ENCODE results near the gene PITX1.
"Not testable (repeated sequence)": the region's sequence is repeated elsewhere in the genome, so short reads cannot be mapped to it uniquely, and the experiment has no call there.

PITX1 gene

GRCh38 chr5:135033901-135034235, at the start of gene PITX1:
Gene PITX1 (minus strand): TSS chr5:135034228. CDS start chr5:135033881, 347 bp downstream.
- no peak for DNase-seq

DNA sequence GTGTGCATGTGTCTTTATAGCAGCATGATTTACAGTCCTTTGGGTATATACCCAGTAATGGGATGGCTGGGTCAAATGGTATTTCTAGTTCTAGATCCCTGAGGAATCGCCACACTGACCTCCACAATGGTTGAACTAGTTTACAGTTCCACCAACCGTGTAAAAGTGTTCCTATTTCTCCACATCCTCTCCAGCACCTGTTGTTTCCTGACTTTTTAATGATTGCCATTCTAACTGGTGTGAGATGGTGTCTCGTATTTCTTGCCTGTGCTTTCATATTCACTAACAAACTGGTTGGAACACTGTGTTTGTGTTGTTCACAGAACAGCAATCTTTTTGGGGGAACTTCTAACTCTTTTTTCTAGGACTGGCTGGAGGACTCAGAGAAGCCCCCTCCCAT, 49.3 kb upstream of the PITX1 start:
- DNase-seq: not testable (repeated sequence)

GRCh38 chr5:135081240-135081639, 47.2 kb upstream of the PITX1 start:
- no peak for DNase-seq

GRCh38 chr5:135079760-135080159, 45.7 kb upstream of the PITX1 start:
- DNase-seq: no peak

DNA sequence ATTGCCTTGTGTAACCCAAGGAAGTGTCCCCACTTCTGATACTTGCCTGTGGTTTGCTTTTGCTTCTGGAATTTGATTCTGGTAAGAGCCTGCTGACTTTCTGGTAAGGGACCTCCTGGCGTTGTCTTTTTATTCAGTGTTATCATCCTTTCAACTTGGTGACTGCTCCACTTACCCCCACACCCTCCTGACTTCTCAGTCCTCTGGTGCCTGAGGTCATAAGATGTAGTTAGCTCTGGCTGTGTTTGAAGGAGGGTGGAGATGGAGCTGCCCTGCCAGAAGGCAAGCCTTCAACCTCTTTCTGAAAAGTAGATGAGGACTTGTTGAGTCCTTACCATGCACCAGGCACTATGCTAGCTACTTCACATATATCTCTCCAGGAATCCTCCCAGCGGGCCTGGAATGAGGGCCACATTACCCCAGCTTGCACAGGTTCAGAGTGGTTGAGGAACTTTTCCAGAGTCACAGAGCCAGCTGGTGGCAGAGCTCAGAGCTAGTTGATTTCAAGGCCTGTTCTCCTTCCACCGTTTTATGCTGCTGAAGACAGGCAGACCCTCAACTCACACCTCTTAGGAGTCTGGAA, 45.2 kb upstream of the PITX1 start:
- no peak for DNase-seq

- no peak for DNase-seq
Measured at GRCh38 chr5:135076801-135077200, 42.8 kb upstream of the PITX1 start.

- DNase-seq: no peak
Measured at GRCh38 chr5:135076051-135076491, 42.0 kb upstream of the PITX1 start.

- DNase-seq: no peak
Measured at GRCh38 chr5:135075621-135076020, 41.6 kb upstream of the PITX1 start.

DNA sequence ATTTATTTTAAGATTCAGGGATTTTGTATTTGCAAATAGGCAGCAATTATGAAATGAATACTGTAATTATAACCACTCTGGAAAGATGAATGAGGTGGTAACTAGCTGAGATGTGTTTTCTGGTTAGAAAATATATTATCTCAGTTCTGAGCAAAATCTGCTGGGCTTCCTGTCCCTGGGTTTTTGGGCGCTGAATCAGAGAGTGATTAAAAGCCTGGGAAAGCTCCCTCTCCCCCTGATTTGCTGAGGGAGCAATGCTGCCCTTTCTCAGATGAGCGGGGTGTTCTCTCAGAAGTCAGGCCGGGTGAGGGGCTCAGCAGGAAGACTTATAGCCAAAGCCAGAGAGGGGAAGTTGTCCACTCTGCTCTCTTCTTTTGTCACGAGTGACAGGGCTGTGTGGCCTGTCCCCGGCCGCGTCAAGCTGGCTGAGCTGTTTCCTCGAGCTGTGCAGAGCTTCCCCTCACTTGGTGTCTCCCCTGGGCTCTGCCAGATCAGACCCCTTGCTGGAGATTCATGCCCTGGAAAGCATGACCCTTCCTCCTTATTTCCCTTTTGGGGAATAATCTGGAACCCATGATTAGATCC, 39.8 kb upstream of the PITX1 start:
- DNase-seq: no peak

DNA sequence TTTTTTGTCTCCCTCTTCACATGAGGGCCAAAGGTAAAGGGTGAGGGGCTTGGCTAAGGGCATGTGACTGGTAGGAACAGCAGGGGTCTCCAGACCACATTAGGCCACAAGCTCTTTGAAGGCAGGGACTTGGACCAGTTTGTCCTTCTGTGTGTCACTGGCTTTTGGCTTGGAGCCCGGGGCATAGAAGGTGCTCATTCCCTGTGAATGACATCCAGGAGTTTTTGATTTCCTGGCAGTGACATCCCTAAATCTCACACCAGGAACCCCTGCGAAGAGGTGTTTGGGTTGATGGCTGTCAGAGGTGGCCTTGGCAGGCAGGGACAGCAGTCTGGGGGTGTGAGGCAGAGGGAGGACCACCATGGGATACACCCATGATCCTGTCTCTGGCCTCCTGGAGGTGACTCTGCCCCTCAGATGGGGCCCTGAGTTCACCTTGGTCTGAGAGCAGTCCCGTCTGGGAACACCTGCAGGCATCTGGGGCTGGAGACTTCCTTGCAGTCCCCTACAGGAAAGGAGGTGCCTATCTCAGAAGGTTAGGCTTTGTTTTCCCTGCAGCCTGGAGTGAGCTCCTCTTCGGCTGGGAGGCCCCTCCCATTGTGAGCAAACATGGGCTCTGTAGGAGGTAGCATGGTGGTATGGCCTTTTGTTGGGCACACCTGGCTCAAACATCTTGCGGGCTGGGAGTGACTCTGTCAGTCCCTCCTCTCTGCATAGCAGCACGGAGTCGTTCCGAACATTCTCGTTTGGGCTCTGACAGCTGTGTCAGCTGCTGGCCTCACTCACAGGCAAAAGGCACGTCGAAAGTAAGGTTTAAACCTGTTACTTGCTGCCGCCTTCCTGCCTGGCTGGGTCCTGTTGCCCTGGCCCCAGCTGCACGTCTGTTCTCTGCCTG, 38.6 kb upstream of the PITX1 start:
- no peak for DNase-seq

GRCh38 chr5:135071311-135071710, 37.3 kb upstream of the PITX1 start:
- DNase-seq: no peak

DNA sequence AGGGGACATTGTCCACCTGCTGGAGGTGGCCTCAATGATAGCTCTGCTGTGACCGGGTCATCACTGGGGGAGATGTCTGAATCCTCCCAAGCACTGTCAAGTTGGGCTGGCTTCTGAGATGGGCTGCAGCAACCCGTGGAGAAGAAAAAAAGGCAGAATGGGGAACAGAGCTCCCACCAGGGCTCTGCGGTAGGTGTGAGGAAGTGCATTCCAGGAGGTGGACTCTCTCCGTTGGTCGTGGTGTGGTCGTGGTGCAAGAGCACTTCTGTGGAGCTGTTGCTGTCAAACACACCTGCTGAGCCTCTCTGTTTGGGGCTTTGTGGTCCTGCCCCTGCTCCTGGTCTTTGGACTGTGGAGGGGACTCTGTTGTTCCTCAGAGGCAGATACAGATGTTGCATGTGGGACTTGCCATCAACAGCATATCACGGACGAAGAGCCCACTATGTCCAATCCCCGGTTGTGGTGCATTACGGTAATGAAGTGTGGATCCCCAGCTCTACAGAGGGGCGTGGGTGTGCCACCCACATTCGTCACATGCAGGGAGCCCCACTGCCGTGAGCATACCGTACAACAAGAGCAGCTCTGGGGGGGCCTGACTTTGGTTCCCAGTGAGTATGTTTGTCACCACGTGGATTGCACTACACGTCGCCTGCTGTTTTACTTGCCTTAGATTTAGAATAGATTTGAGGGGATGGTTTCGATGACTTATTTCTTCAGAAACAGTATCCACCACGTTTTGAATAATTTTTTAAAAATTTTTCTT, 36.0 kb upstream of the PITX1 start:
- DNase-seq: no peak

DNA sequence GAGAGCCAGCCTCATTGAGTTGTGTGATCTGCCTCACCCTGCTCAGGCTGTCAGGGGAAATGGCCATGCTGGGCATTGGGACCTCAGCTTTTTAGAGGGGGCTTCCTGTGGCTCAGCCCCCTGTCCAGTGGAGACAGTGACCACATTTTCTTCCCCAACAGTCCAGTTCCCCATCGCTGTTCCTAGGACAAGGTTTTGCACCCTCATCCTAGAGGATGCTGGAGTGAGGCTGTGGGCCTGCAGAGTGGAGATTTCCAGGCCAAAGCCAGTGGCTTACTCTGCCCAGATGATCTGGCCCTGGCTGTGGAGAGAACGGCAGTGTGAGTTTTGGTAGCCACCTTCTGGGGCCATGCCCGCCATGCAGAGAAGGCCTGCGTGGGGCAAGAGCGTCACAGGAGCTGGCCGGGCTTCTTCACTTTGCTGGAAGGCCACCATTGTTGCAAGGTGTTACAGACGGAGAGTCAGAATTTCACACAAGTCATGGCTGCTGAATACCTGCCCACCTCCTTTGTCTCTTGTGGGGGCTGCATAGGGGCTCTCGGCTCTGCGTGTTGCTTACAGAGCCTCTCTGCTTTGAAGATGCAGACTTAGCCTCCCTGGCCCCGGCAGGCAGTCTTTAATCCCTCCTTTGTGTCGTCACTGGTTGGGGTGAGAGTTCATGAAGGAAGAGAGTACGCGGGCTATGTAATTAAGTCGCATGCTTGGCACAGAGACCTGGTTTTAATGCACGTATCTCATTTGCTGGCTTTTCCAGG, 35.2 kb upstream of the PITX1 start:
- no peak for DNase-seq

DNA sequence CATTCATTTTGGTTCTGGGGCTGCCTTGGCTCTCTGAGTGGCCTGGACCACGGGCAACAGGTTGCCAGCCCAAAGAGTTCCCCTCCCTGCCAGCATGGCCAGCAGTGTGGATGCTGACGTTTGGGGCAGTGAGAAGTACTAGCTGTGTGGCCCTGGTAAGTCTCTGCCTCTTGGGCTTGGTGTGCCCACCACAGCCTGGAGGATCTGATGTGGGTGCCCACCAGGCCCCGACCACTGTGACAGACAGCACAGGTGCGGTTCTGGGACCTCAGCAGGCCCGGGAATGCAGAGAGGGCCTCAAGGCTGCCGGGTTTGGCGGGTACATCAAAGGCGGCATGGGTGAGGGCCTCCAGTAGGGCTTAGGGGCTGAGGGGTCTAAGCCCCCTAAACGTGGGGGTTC, 33.6 kb upstream of the PITX1 start:
- no peak for DNase-seq

GRCh38 chr5:135066781-135067180, 32.8 kb upstream of the PITX1 start:
- no peak for DNase-seq

GRCh38 chr5:135065306-135066265, 31.6 kb upstream of the PITX1 start:
- DNase-seq: no peak

DNA sequence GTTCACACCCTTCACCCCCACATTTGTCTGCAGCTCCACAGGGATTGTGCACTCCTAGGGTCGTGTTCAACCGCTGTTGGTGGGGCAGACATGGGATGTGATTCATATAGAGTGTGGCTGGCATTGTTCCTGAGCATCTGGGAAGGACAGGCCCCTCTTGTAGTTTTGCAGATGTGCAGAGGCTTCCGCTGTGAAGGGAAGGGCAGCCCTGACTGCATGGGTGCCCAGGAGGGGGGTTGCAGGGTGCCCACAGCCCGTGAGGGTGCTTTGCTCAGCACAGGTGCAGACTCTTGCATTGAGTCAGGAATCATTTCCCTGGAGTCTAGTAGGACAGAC, 30.2 kb upstream of the PITX1 start:
- no peak for DNase-seq

DNA sequence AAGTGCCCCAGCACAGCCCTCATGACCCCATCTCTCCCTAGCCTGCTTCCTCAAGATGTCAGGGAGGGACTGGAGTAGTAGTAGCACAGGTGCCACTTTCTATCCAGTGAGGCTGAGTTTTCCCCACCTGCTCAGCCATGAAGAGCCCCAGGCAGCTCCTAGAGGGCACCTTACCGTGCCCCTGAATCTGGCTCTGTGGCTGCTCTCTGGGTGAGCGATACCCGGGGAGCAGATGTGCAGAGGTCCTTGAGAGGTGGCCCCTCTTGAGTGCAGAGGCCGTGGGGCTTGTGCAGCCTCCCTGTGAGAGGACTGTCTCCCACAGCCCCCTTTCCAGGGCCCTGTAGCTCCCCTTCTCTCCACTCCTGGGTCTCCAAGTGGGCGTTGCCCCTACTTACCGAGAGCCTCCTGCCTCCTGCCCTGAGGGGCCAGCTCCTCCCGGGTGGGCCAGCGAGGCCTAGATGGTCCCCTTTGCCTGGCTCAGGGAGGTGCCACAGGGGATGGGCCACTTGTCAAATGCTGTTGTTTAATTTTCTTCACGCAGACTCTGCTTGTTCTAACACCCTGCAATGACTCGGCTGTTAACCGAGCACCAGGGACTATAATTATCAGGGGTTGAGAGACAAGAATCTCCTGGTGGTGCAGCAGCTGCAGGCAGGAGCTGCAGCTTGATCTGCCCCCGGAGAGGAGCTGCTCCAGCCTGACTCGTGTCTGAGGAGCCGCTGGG, 29.6 kb upstream of the PITX1 start:
- no peak for DNase-seq

- no peak for DNase-seq
Measured at GRCh38 chr5:135063056-135063445, 29.0 kb upstream of the PITX1 start.

- DNase-seq: no peak
Measured at GRCh38 chr5:135062216-135063055, 28.4 kb upstream of the PITX1 start.
